H1 (cell line): ENCODE data around the gene KIF26A. TPM values are rescaled to one million over a fixed set of nuclear protein-coding genes. Genes with fewer than 3 reads are reported as not detected.

Experiments
- CTCF ChIA-PET: fragments of 300-600 bp; sonication (Branson Sonifier 250); formaldehyde crosslinking; loops from one replicate; lab custom pipeline; 2021; ENCODE audit not compliant: partially characterized antibody; lab: Charles Lee
- POLR2A ChIA-PET: fragments of 300-600 bp; sonication (Branson Sonifier 250); formaldehyde crosslinking; loops from one replicate; lab custom pipeline; 2021; ENCODE audit warnings: inconsistent platforms; ENCODE audit not compliant: partially characterized antibody; lab: Charles Lee
- DNase-seq, 2 experiments: peaks; one replicate each; pipeline versions ENCODE4 v3.0.0 to v3.0.0-alpha.2; 2010 to 2022; ENCODE audit warnings: low spot score in 2 of 2, low read depth in 1 of 2, mixed read lengths in 1 of 2
- FAIRE-seq: peaks from 2 replicates; lab custom pipeline; 2011; peaks lifted over from hg19 to GRCh38; lab: Jason Lieb, UNC
- H2AFZ ChIP-seq: 2 replicates; pipeline ENCODE4 v1.8.1; 2012; ENCODE audit warnings: low read length, inconsistent platforms
- H2AK5ac ChIP-seq: 2 replicates; pipeline ENCODE4 v1.6.1; 2013; ENCODE audit warnings: low read depth, low read length
- H2BK120ac ChIP-seq: replicated peaks from 2 replicates; pipeline ENCODE3; 2013; ENCODE audit warnings: low read depth, low read length, inconsistent platforms
- H2BK12ac ChIP-seq: 2 replicates; pipeline ENCODE4 v1.6.1; 2013; ENCODE audit warnings: low read depth, low read length
- H2BK15ac ChIP-seq: 2 replicates; pipeline ENCODE4 v1.6.1; 2013; ENCODE audit warnings: low read length
- H2BK20ac ChIP-seq: 2 replicates; pipeline ENCODE4 v1.6.1; 2013; ENCODE audit warnings: low read length
- H2BK5ac ChIP-seq: 2 replicates; pipeline ENCODE4 v1.6.1; 2013; ENCODE audit warnings: low read depth, low read length
- H3K14ac ChIP-seq: 2 replicates; pipeline ENCODE4 v1.6.1; 2013; ENCODE audit warnings: inconsistent platforms; ENCODE audit not compliant: insufficient read length
- H3K18ac ChIP-seq: 2 replicates; pipeline ENCODE4 v1.6.1; 2013; ENCODE audit warnings: low read length; ENCODE audit errors: extremely low read depth
- H3K23ac ChIP-seq: 2 replicates; pipeline ENCODE4 v1.6.1; 2013; ENCODE audit warnings: inconsistent platforms; ENCODE audit not compliant: insufficient read length
- H3K23me2 ChIP-seq: 2 replicates; pipeline ENCODE4 v1.6.1; 2013; ENCODE audit warnings: low read depth, low read length
- H3K27ac ChIP-seq: 2 replicates; pipeline ENCODE4 v1.6.1; 2011; ENCODE audit warnings: low read depth, low read length, inconsistent platforms
- H3K27me3 ChIP-seq, 4 experiments: replicated peaks in 1 of 4; 1 replicate in 1 of 4; 2 replicates in 3 of 4; pipeline versions ENCODE4 v1.6.1 to v1.8.1; 2011 to 2013; ENCODE audit warnings: low read length in 3 of 4, mild to moderate bottlenecking in 3 of 4, inconsistent platforms in 2 of 4, mixed read lengths in 2 of 4, moderate library complexity in 1 of 4; ENCODE audit not compliant: control insufficient read depth in 3 of 4, insufficient read depth in 3 of 4; ENCODE audit errors: extremely low read depth in 1 of 4
- H3K36me3 ChIP-seq, 4 experiments: 2 replicates each; pipeline versions ENCODE4 v1.6.1 to v1.8.1; 2011 to 2013; ENCODE audit warnings: mild to moderate bottlenecking in 4 of 4, low read length in 3 of 4, moderate library complexity in 2 of 4, control low read depth in 1 of 4, inconsistent platforms in 1 of 4; ENCODE audit not compliant: insufficient read depth in 4 of 4, control insufficient read depth in 2 of 4
- H3K4ac ChIP-seq: replicated peaks from 2 replicates; pipeline ENCODE3; 2013; ENCODE audit warnings: low read length, low read depth, mixed read lengths, inconsistent platforms; ENCODE audit not compliant: insufficient read length
- H3K4me1 ChIP-seq, 4 experiments: replicated peaks in 1 of 4; 1 replicate in 1 of 4; 2 replicates in 3 of 4; pipeline versions ENCODE4 v1.6.1 to v1.8.1; 2011 to 2013; ENCODE audit warnings: low read length in 3 of 4, inconsistent platforms in 2 of 4, mixed read lengths in 1 of 4; ENCODE audit not compliant: insufficient read depth in 4 of 4, control insufficient read depth in 3 of 4
- H3K4me2 ChIP-seq, 2 experiments: 2 replicates each; pipeline versions ENCODE4 v1.6.1 to v1.8.1; 2011 to 2013; ENCODE audit warnings: low read depth in 2 of 2, low read length in 2 of 2, control low read depth in 1 of 2, inconsistent platforms in 1 of 2, mild to moderate bottlenecking in 1 of 2; ENCODE audit not compliant: insufficient read depth in 1 of 2
- H3K4me3 ChIP-seq, 4 experiments: fragments of 200-600, 300-600 bp in 1 of 4; sonication (generic), shearing (Covaris generic), sonication (Bioruptor Twin) in 1 of 4; 2 replicates each; pipeline versions ENCODE4 v1.5.1 to v1.8.1; 2011 to 2016; ENCODE audit warnings: low read length in 4 of 4, low read depth in 3 of 4, control low read depth in 2 of 4, inconsistent platforms in 2 of 4, mild to moderate bottlenecking in 2 of 4, mixed read lengths in 1 of 4, moderate library complexity in 1 of 4; ENCODE audit not compliant: insufficient read depth in 2 of 4; ENCODE audit errors: extremely low read depth in 1 of 4
- H3K56ac ChIP-seq: replicated peaks from 2 replicates; pipeline ENCODE3; 2013; ENCODE audit warnings: low read depth, mild to moderate bottlenecking, mixed read lengths, low read length, inconsistent platforms; ENCODE audit not compliant: insufficient read length
- H3K79me1 ChIP-seq: 2 replicates; pipeline ENCODE4 v1.6.1; 2013; ENCODE audit warnings: low read depth, low read length, control low read depth
- H3K79me2 ChIP-seq, 2 experiments: 2 replicates each; pipeline versions ENCODE4 v1.6.1 to v1.8.1; 2012 to 2013; ENCODE audit warnings: low read length in 2 of 2, mild to moderate bottlenecking in 2 of 2, inconsistent platforms in 1 of 2; ENCODE audit not compliant: insufficient read depth in 2 of 2, control insufficient read depth in 1 of 2
- H3K9ac ChIP-seq, 4 experiments: replicated peaks in 1 of 4; 1 replicate in 1 of 4; 2 replicates in 3 of 4; pipeline versions ENCODE4 v1.6.1 to v1.8.1; 2011 to 2013; ENCODE audit warnings: low read depth in 3 of 4, low read length in 3 of 4, control low read depth in 2 of 4, mild to moderate bottlenecking in 2 of 4, moderate library complexity in 2 of 4, inconsistent platforms in 1 of 4; ENCODE audit errors: extremely low read depth in 1 of 4
- H3K9me3 ChIP-seq, 2 experiments: 2 replicates each; pipeline versions ENCODE4 v1.6.1 to v1.8.1; 2012 to 2013; ENCODE audit warnings: mild to moderate bottlenecking in 2 of 2, moderate library complexity in 2 of 2, control low read depth in 1 of 2, inconsistent platforms in 1 of 2, low read depth in 1 of 2, low read length in 1 of 2, mixed read lengths in 1 of 2; ENCODE audit not compliant: insufficient read depth in 2 of 2
- H4K20me1 ChIP-seq, 2 experiments: replicated peaks in 1 of 2; 2 replicates each; pipeline versions ENCODE3 to v1.8.1; 2011 to 2013; ENCODE audit warnings: inconsistent platforms in 2 of 2, low read length in 2 of 2, mild to moderate bottlenecking in 1 of 2; ENCODE audit not compliant: insufficient read depth in 2 of 2, control insufficient read depth in 1 of 2
- H4K5ac ChIP-seq: 2 replicates; pipeline ENCODE4 v1.6.1; 2013; ENCODE audit warnings: low read length, low read depth, mixed read lengths, inconsistent platforms; ENCODE audit not compliant: insufficient read length
- H4K8ac ChIP-seq: 2 replicates; pipeline ENCODE4 v1.8.0; 2013; ENCODE audit warnings: mild to moderate bottlenecking, moderate library complexity, low read length, inconsistent platforms; ENCODE audit not compliant: insufficient read depth; ENCODE audit errors: extremely low read depth
- H4K91ac ChIP-seq: replicated peaks from 2 replicates; pipeline ENCODE3; 2013; ENCODE audit warnings: low read length, mixed read lengths, inconsistent platforms; ENCODE audit not compliant: insufficient read length
- ASH2L ChIP-seq: fragments of 200-600, 300-600 bp; sonication (generic); IDR thresholded peaks from one replicate; pipeline ENCODE4 v1.7.1; 2017; ENCODE audit warnings: low read length
- HDAC2 ChIP-seq, 2 experiments: fragments of 300-600 bp in 1 of 2; sonication (generic) in 1 of 2; IDR thresholded peaks; 2 replicates each; pipeline ENCODE4 v1.6.1; 2011 to 2012; ENCODE audit warnings: low read depth in 2 of 2, low read length in 2 of 2, mild to moderate bottlenecking in 2 of 2, moderate library complexity in 2 of 2, borderline replicate concordance in 1 of 2, inconsistent platforms in 1 of 2
- MAFK ChIP-seq: IDR thresholded peaks from 2 replicates; pipeline ENCODE4 v1.6.1; 2012; ENCODE audit warnings: low read depth, mild to moderate bottlenecking, improper control_type of control experiment, low read length
- RFX5 ChIP-seq: IDR thresholded peaks from 2 replicates; pipeline ENCODE4 v1.6.1; 2011; ENCODE audit warnings: low read depth, low read length, improper control_type of control experiment, borderline replicate concordance
- SIN3A ChIP-seq, 2 experiments: IDR thresholded peaks in 1 of 2; conservative IDR thresholded peaks in 1 of 2; 2 replicates each; pipeline ENCODE4 v1.6.1; 2011 to 2012; ENCODE audit warnings: low read length in 2 of 2, improper control_type of control experiment in 1 of 2, low read depth in 1 of 2, mild to moderate bottlenecking in 1 of 2
- SP1 ChIP-seq: IDR thresholded peaks from 2 replicates; pipeline ENCODE4 v1.6.1; 2011; ENCODE audit warnings: low read depth, low read length
- TAF7 ChIP-seq: optimal IDR thresholded peaks from 2 replicates; pipeline ENCODE3; 2011; ENCODE audit warnings: low read depth, mild to moderate bottlenecking, inconsistent platforms, low read length, moderate library complexity, borderline replicate concordance
- WGBS, 2 experiments: shearing (Covaris generic) in 1 of 2; methylation state at CpG; one replicate each; pipeline versions ENCODE4 v1.1.6 to v1.1.7; 2013 to 2015; ENCODE audit warnings: low lambda C conversion rate in 2 of 2, mixed read lengths in 2 of 2, inconsistent platforms in 1 of 2, low coverage in 1 of 2, missing lambda C conversion rate in 1 of 2; ENCODE audit not compliant: insufficient replicate concordance in 2 of 2, insufficient coverage in 1 of 2, insufficient read length in 1 of 2; ENCODE audit errors: extremely low coverage in 1 of 2, missing lambda C conversion rate in 1 of 2; 5-methylcytosine and 5-hydroxymethylcytosine counted together
- polyA plus RNA-seq, 7 experiments: library from polyadenylated mRNA; depleted of rRNA in 3 of 7; stranded (reverse) in 5 of 7; unstranded in 2 of 7; fragments of >200 nt in 5 of 7; fragments of 200-250 nt in 2 of 7; gene quantifications; 1 replicate in 5 of 7; 2 replicates in 1 of 7; 4 replicates in 1 of 7; pipeline versions ENCODE4 v1.2.1 to v1.2.3, GENCODE V29; 2011 to 2013; ENCODE audit warnings: missing spikeins in 2 of 7, mixed read lengths in 2 of 7
- total RNA-seq: library from RNA; stranded (reverse); fragmentation: NEBNext Ultra II Directional; extraction: Animal tissue kit (Norgen Biotek cat#: 25700); gene quantifications from 2 replicates; pipeline ENCODE4 v1.2.1, GENCODE V29; 2021
- TF ChIP-seq, protein P1 (sequence below): IDR thresholded peaks from 2 replicates; pipeline ENCODE4 v1.6.1; 2011; ENCODE audit warnings: low read depth, mild to moderate bottlenecking, low read length; ENCODE audit not compliant: insufficient read depth

KIF26A gene
- total and polyA plus RNA-seq, 2 of the 8 experiments (the other 6 are each of a cell fraction or from before 2014, with no cell fraction given) = 11.5 to 41.6 TPM

DNA sequence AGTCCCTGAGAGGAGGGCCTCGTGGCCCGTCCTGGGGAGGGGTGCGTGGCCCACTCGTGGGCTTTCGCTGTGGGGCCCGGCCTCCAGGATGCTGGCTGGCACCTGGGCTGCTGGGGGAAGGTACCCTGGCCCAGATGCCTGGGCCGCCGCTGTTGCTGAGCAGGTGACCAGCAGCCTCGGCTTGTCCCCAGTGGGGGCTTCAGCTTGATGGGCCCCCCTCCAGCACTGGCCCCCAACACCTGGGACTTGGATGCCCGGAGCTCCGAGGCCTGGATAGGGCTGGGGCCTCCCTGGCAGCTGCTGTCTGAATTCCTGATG is 10.8 kb downstream of the KIF26A start:
- H3K9ac ChIP-seq = 0 out of 7 replicates have a peak overlapping the region, but pooled peaks of 1 of the 4 experiments have one; percentile 7
- peak overlapping the region; percentile 84; the same call in 1 of the 2 replicates for H2BK12ac ChIP-seq
- H3K23me2 ChIP-seq = no peaks in the 10 kb centered on the region; the same call in 1 of the 2 replicates
- H3K4me2 ChIP-seq = peak overlapping the region; percentile 55 to 68
- no peak overlapping the region for H3K14ac ChIP-seq
- H3K4me3 ChIP-seq = peak overlapping the region in 2 of 4 experiments; percentile 6 to 48; a peak in 2 of 8 replicates
- no peak overlapping the region for H2BK15ac ChIP-seq
- peak overlapping the region; percentile 20 for H4K91ac ChIP-seq
- H4K8ac ChIP-seq = no peak overlapping the region; the same call in none of the 2 replicates
- no peak overlapping the region for H3K23ac ChIP-seq
- 70% methylated on average over 9 of the region's 11 CpGs; no CpG with 5 or more reads in 1 of the 2 experiments for WGBS, 2 experiments
- H3K27ac ChIP-seq = peak overlapping the region; percentile 50; the same call in 1 of the 2 replicates
- no peak overlapping the region for H2AK5ac ChIP-seq
- ChIA-PET CTCF (interaction anchor here (1.3 to 1.5 kb wide), 4 partner anchors 7 to 78 kb away, joined by 3 to 5 read pairs (median 4); no protein-coding TSS in a partner anchor), POLR2A (no interaction called here)
- H3K56ac ChIP-seq = no peak overlapping the region
- peaks cover 34% of the 10 kb centered on the region for H3K79me1 ChIP-seq
- peaks cover 0 to 13% (median 9%) of the 10 kb centered on the region in 4 experiments; a peak in 4 of 8 replicates for H3K36me3 ChIP-seq
- no peak overlapping the region for H2AFZ ChIP-seq
- no peak overlapping the region for H3K4ac ChIP-seq
- peak overlapping the region; percentile 42 for H4K5ac ChIP-seq
- no peak for DNase-seq
- no peak for FAIRE-seq
- H3K18ac ChIP-seq = peak overlapping the region; percentile 93
- H2BK120ac ChIP-seq = no peak overlapping the region
- peak overlapping the region; percentile 72; the same call in 1 of the 2 replicates for H2BK20ac ChIP-seq
- H4K20me1 ChIP-seq = peaks cover 11 to 30% of the 10 kb centered on the region in 2 experiments
- no peaks in the 10 kb centered on the region for H3K27me3 ChIP-seq
- H3K9me3 ChIP-seq = no peaks in the 10 kb centered on the region
- H2BK5ac ChIP-seq = peak overlapping the region; percentile 91; the same call in 1 of the 2 replicates
- peaks cover 0 to 39% (median 31%) of the 10 kb centered on the region in 4 experiments; a peak in 6 of 7 replicates for H3K4me1 ChIP-seq
- H3K79me2 ChIP-seq = peaks cover 13 to 81% of the 10 kb centered on the region in 2 experiments; a peak in 3 of 4 replicates
- TF ChIP-seq MAFK (no peak), SIN3A (conservative IDR thresholded peaks at IDR 0.05 in 1 of 2, IDR thresholded peaks at IDR 0.05 in 1 of 2; ENCODE audit: low read depth in 1 of 2, low read length in 2 of 2) (no peak), RFX5 (no peak), HDAC2 (IDR thresholded peaks at IDR 0.05; ENCODE audit: borderline replicate concordance in 1 of 2, low read depth in 2 of 2, low read length in 2 of 2) (no peak), TAF7 (no peak), ASH2L (no peak), SP1 (no peak)
- TF ChIP-seq, protein P1, sequence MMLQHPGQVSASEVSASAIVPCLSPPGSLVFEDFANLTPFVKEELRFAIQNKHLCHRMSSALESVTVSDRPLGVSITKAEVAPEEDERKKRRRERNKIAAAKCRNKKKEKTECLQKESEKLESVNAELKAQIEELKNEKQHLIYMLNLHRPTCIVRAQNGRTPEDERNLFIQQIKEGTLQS = no peak
